Adrenal gland (tissue), 12 donors: ENCODE measurements around the gene TIMM21. TPM values are rescaled to one million over a fixed set of nuclear protein-coding genes. Genes with fewer than 3 reads are reported as not detected.
A peak's percentile ranks its signal among the peaks of the same experiment; 100 is the strongest.

Experiments
- DNase-seq, 7 donors: peaks; one replicate each; pipeline ENCODE4 v3.0.0-alpha.2; 2019 to 2020
- H3K27ac ChIP-seq, 5 donors: fragments of 200-600 bp; sonication (generic) in 4 of 5; 1 replicate in 3 of 5; 2 replicates in 2 of 5; pipeline versions ENCODE4 v1.5.1 to v1.8.0; 2016 to 2020; ENCODE audit warnings: mild to moderate bottlenecking in 1 of 5
- H3K27me3 ChIP-seq: fragments of 200-600 bp; 2 replicates; pipeline ENCODE4 v1.8.0; 2021
- H3K36me3 ChIP-seq, 2 donors: fragments of 200-600 bp; replicated peaks in 1 of 2; 1 replicate in 1 of 2; 2 replicates in 1 of 2; pipeline versions ENCODE4 v1.5.1 to v1.8.0; 2018 to 2022
- H3K4me1 ChIP-seq, 2 donors: fragments of 200-600 bp; replicated peaks in 1 of 2; 1 replicate in 1 of 2; 2 replicates in 1 of 2; pipeline versions ENCODE4 v1.5.1 to v1.8.0; 2018 to 2021
- H3K4me3 ChIP-seq, 4 donors: fragments of 200-600 bp; sonication (generic) in 3 of 4; one replicate each; pipeline ENCODE4 v1.5.1; 2016 to 2018
- H3K9me3 ChIP-seq, 3 donors: fragments of 200-600 bp; sonication (generic) in 1 of 3; replicated peaks in 1 of 3; 1 replicate in 2 of 3; 2 replicates in 1 of 3; pipeline versions ENCODE4 v1.5.1 to v1.8.0; 2016 to 2021
- POLR2A ChIP-seq, 2 donors: fragments of 450-650 bp; IDR thresholded peaks; one replicate each; pipeline ENCODE4 v1.6.1; 2017; ENCODE audit warnings: antibody characterized with exemption in 2 of 2, mild to moderate bottlenecking in 2 of 2, moderate library complexity in 1 of 2
- WGBS, 4 donors: extraction: QIAGEN DNeasy Blood & Tissue Kit in 2 of 4; methylation state at CpG; one replicate each; pipeline versions ENCODE4 v1.1.5 to v1.1.7; 2013 to 2017; 5-methylcytosine and 5-hydroxymethylcytosine counted together
- intact Hi-C, 2 donors: fragments of 100-400 bp; cut with DNase I; formaldehyde crosslinking; loops; one replicate each; pipeline versions ENCODE4 v1.14.1 to v1.15.0; 2022 to 2023
- polyA plus RNA-seq, 3 donors: library from polyadenylated mRNA; stranded (reverse); fragments of 200-250 nt in 2 of 3; fragments of 350-450 nt in 1 of 3; fragmentation: Illumina TruSeq in 1 of 3; extraction: RNeasy Lipid Tissue Mini Kit (QIAGEN cat#74804) in 1 of 3; gene quantifications; one replicate each; pipeline ENCODE4 v1.2.3, GENCODE V29; 2013 to 2014
- total RNA-seq, 9 donors: library from RNA; depleted of rRNA in 4 of 9; stranded (reverse); fragments of >200 nt in 4 of 9; fragments of 120-200 nt in 1 of 9; fragmentation: NEBNext Ultra II Directional in 1 of 9; extraction: Animal tissue kit (Norgen Biotek cat#: 25700) in 1 of 9; gene quantifications; one replicate each; pipeline versions ENCODE4 v1.1.0 to v1.2.4, GENCODE V29; 2013 to 2023
- TF ChIP-seq, protein P1 (sequence below), 6 experiments: fragments of 450-650 bp in 4 of 6; fragments of 200-600 bp in 2 of 6; sonication (generic) in 1 of 6; IDR thresholded peaks; 1 replicate in 5 of 6; 2 replicates in 1 of 6; pipeline versions ENCODE4 v1.5.1 to v1.8.0; 2016 to 2021; ENCODE audit warnings: antibody characterized with exemption in 6 of 6, mild to moderate bottlenecking in 2 of 6, moderate library complexity in 1 of 6
- donor health status: healthy with polysubstance abuse.
- donor health status: Bipolar disorder and iron deficiency.
- donor health status: DM: yes; HTN: yes; CAD: no.
- donor health status: DM: no; HTN: no; CAD: no.
- donor health status: DM: no; HTN: no; CAD: no.
- donor health status: DM: yes; HTN: yes; CAD: no.

The TIMM21 gene
- total and polyA plus RNA-seq, 12 donors: 7.1 to 102 (median 34.2) TPM

DNA sequence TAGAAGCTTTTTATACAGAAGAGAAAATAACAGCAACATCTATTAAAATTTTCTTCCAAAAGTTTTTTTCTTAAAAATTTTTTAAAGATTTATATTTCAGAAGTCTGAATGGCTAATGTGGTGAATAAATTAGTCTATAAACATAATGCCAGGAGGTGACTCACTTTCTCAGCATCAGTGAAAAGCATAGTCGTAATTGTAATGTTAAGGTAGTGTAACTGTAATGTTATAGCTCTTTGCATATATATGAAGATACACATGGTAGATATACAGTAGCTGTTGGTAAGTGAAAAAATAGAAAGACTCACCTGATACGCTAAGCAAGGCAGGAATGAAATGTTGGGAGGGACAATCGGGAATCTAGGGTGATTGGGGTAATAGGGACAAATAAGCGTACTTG lies 5.5 kb downstream of the TIMM21 start:
- WGBS, 4 donors: 78 to 84% (median 81%) methylated on average over 4 of the region's 4 CpGs
- H3K27ac ChIP-seq: peak overlapping the region in 1 of 5 donors; percentile 14
- intact Hi-C loops: no loop called here
- no peak for DNase-seq
- H3K9me3 ChIP-seq: no peaks in the 10 kb centered on the region
- peaks cover 0 to 33% of the 10 kb centered on the region in 2 donors for H3K36me3 ChIP-seq
- no peak overlapping the region for H3K4me3 ChIP-seq
- no peak for TF ChIP-seq POLR2A (IDR thresholded peaks at IDR 0.05)
- TF ChIP-seq, protein P1, sequence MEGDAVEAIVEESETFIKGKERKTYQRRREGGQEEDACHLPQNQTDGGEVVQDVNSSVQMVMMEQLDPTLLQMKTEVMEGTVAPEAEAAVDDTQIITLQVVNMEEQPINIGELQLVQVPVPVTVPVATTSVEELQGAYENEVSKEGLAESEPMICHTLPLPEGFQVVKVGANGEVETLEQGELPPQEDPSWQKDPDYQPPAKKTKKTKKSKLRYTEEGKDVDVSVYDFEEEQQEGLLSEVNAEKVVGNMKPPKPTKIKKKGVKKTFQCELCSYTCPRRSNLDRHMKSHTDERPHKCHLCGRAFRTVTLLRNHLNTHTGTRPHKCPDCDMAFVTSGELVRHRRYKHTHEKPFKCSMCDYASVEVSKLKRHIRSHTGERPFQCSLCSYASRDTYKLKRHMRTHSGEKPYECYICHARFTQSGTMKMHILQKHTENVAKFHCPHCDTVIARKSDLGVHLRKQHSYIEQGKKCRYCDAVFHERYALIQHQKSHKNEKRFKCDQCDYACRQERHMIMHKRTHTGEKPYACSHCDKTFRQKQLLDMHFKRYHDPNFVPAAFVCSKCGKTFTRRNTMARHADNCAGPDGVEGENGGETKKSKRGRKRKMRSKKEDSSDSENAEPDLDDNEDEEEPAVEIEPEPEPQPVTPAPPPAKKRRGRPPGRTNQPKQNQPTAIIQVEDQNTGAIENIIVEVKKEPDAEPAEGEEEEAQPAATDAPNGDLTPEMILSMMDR (IDR thresholded peaks at IDR 0.05): no peak
- H3K4me1 ChIP-seq: peaks cover 0 to 30% of the 10 kb centered on the region in 2 donors
- no peaks in the 10 kb centered on the region for H3K27me3 ChIP-seq

DNA sequence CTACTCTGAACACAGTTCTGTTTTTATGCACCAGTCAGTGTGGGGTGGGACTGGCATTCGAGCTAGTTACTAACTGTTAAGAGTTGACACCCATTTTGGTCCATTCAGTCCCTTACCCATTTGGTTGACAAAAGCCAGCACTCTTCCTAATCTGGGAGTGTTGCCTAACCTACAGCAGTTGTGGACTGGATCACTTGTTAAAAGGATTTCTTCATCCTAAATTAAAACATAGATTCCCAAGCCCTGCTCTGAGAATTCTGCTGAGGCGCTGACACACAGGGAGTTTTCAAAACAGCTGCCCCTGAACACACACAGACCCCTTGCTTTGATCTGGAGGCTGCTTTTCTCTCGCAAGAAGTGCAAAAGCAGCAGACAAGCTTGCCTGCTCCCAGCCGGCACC lies 6.4 kb downstream of the TIMM21 start:
- Histone ChIP-seq H3K4me1 (peaks cover 0 to 21% of the 10 kb centered on the region in 2 donors), H3K36me3 (peaks cover 0 to 39% of the 10 kb centered on the region in 2 donors), H3K27me3 (no peaks in the 10 kb centered on the region), H3K27ac (no peak overlapping the region), H3K4me3 (no peak overlapping the region), H3K9me3 (no peaks in the 10 kb centered on the region)
- TF ChIP-seq, protein P1 (IDR thresholded peaks at IDR 0.05): no peak
- no peak for TF ChIP-seq POLR2A (IDR thresholded peaks at IDR 0.05)
- DNase-seq: no peak
- intact Hi-C loops: no loop called here
- 93 to 98% (median 95%) methylated on average over 4 of the region's 4 CpGs for WGBS, 4 donors

DNA sequence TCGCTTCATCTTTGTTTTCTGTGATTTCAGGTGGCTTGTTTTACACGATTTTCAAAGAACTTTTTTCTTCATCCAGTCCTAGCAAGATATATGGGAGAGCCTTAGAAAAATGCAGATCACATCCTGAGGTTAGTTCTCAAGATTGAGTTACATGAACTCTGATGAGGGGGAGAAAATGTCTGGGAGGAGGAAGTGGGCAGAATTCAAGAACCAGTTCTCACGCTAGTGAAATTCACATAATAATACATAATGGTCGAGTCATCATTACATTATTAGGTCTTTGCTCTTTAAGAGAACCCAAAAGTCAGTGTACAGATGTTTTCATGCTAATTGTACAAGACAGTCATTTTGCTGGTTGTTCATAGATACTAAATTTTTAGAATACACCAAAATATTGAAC lies 7.0 kb downstream of the TIMM21 start:
- H3K27ac ChIP-seq: no peak overlapping the region
- no peak for DNase-seq
- peaks cover 0 to 44% of the 10 kb centered on the region in 2 donors for H3K36me3 ChIP-seq
- 83 to 94% (median 89%) methylated on average over 4 of the region's 4 CpGs for WGBS, 4 donors
- H3K4me3 ChIP-seq: no peak overlapping the region
- H3K9me3 ChIP-seq: no peaks in the 10 kb centered on the region
- intact Hi-C loops: no loop called here
- no peaks in the 10 kb centered on the region for H3K27me3 ChIP-seq
- peaks cover 0 to 16% of the 10 kb centered on the region in 2 donors for H3K4me1 ChIP-seq
- TF ChIP-seq, protein P1 (IDR thresholded peaks at IDR 0.05): no peak
- no peak for TF ChIP-seq POLR2A (IDR thresholded peaks at IDR 0.05)

DNA sequence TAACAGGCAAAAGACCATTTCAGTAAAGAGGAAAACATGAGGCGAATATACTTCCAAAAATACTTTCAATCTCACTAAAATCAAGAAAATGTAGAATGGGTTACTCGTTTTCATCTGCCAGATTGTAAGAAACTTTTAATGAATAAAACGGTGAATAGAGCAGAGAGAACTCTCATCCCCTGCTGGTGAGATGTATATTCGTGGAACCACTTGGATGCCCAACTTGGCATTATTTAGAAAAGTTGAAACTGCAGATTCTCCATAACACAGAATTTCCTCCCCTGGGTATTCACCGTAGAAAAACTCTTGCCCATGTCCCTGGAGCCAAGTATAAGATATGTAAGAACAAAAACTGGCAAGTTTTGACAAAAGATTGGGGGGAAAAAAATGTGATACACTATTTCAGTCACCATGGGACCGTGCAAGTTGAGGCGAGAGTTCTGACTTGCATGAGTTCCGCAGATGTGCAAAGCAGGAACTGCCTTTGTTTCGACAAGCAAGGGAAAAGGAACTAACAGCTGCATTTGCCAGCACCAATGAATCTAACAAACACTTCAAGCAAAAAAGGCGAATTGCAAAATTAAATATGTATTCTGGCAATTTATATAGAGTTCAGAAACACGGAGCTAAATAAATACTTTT lies 14.8 kb downstream of the TIMM21 start:
- Histone ChIP-seq H3K4me3 (no peak overlapping the region), H3K27me3 (no peaks in the 10 kb centered on the region), H3K4me1 (no peaks in the 10 kb centered on the region), H3K9me3 (no peaks in the 10 kb centered on the region), H3K27ac (no peak overlapping the region), H3K36me3 (peaks cover 0 to 21% of the 10 kb centered on the region in 2 donors)
- intact Hi-C loops: no loop called here
- no peak for DNase-seq
- 74 to 83% (median 78%) methylated on average over 11 of the region's 11 CpGs for WGBS, 4 donors
- TF ChIP-seq, protein P1 (IDR thresholded peaks at IDR 0.05): no peak
- no peak for TF ChIP-seq POLR2A (IDR thresholded peaks at IDR 0.05)
